GM12875 (cell line): ENCODE results near the gene DTNA.

Source experiments
- H3K4me3 ChIP-seq: one replicate; pipeline ENCODE4 v1.5.1; 2011; ENCODE audit warnings: low read depth, low read length, control low read depth
- CTCF ChIP-seq: IDR thresholded peaks from 2 replicates; pipeline ENCODE4 v1.5.1; 2011; ENCODE audit warnings: low read depth, mild to moderate bottlenecking, control low read depth, inconsistent platforms, low read length, moderate library complexity, borderline replicate concordance; ENCODE audit not compliant: insufficient read depth

DTNA gene

GRCh38 chr18:34838669-34839068 is 128.6 kb downstream of the DTNA start:
- no peak for TF ChIP-seq CTCF
- no peak overlapping the region for H3K4me3 ChIP-seq

- no peak for TF ChIP-seq CTCF
- no peak overlapping the region for H3K4me3 ChIP-seq
Measured at GRCh38 chr18:34840256-34840826, 130.2 kb downstream of the DTNA start.

- TF ChIP-seq CTCF, result no peak
- no peak overlapping the region for H3K4me3 ChIP-seq
Measured at GRCh38 chr18:34841891-34842290, 131.8 kb downstream of the DTNA start.

GRCh38 chr18:34844072-34844471 is 134.0 kb downstream of the DTNA start:
- H3K4me3 ChIP-seq, result no peak overlapping the region
- TF ChIP-seq CTCF, result no peak

- no peak overlapping the region for H3K4me3 ChIP-seq
- TF ChIP-seq CTCF, result no peak
Measured at GRCh38 chr18:34844732-34845459, 134.8 kb downstream of the DTNA start.

- no peak for TF ChIP-seq CTCF
- H3K4me3 ChIP-seq, result no peak overlapping the region
Measured at GRCh38 chr18:34847408-34847807, 137.3 kb downstream of the DTNA start.

- no peak overlapping the region for H3K4me3 ChIP-seq
- no peak for TF ChIP-seq CTCF
Measured at GRCh38 chr18:34848156-34848555, 138.1 kb downstream of the DTNA start.
